Stimulated activated CD8-positive, alpha-beta memory T cell treated with anti-CD3 and anti-CD28 coated beads, Interleukin-12 subunit alpha, Interleukin-12 subunit beta, amount 100 ng/mL, for 1 hour (primary cell): Measurements from ENCODE around the gene C16orf89.
"Not testable (repeated sequence)": the region's sequence is repeated elsewhere in the genome, so short reads cannot be mapped to it uniquely, and the experiment has no call there.

ENCODE experiments used
- DNase-seq: peaks from one replicate; pipeline ENCODE4 v3.0.0-alpha.2; 2020; ENCODE audit warnings: low read depth

Gene C16orf89, protein sequence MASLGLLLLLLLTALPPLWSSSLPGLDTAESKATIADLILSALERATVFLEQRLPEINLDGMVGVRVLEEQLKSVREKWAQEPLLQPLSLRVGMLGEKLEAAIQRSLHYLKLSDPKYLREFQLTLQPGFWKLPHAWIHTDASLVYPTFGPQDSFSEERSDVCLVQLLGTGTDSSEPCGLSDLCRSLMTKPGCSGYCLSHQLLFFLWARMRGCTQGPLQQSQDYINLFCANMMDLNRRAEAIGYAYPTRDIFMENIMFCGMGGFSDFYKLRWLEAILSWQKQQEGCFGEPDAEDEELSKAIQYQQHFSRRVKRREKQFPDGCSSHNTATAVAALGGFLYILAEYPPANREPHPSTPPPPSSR

DNA sequence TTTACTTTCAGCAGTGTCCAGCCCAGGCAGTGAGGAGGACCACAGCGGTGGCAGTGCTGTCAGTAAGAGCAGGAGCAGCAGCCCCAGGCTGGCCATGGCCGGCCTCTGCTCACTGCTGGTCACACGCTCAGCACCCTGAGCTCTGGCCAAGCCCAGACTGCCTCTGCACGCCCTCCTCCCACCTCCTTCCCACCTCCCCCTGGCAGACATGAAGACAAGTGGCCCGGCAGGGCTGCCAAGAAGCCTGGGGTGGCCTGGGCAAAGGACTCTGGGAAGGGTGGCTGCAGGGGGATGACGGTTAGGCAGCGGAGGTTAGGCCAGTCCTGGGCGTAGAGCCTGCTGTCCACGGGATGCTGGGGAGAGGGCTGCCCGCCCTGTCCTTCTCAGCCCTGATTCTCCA is at the start of gene C16orf89:
Gene C16orf89, minus strand, starts transcription at position 144 of the 400 bp plus-strand sequence. Its CDS starts 48 bp downstream, at position 96.
- no peak for DNase-seq

DNA sequence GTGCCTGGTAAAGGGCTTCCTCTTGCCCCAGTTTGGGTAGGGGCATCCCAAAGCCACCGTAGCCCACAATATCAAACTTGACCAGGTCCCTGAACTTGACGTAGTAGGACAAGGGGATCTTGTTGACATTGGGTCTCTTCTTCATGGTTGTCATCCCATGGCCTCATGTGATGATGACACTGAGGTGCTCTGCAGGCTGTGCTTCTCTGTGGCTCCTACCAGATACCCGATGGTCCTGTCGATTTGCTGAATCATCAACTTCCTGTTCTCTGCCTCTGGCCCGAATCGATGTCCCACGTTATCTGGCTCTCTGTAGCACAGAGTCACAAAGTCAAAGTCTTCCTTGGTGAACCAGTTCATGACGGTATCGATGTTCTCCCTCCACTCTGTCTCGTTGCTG is 45.2 kb upstream of the C16orf89 start:
- DNase-seq: not testable (repeated sequence)

DNA sequence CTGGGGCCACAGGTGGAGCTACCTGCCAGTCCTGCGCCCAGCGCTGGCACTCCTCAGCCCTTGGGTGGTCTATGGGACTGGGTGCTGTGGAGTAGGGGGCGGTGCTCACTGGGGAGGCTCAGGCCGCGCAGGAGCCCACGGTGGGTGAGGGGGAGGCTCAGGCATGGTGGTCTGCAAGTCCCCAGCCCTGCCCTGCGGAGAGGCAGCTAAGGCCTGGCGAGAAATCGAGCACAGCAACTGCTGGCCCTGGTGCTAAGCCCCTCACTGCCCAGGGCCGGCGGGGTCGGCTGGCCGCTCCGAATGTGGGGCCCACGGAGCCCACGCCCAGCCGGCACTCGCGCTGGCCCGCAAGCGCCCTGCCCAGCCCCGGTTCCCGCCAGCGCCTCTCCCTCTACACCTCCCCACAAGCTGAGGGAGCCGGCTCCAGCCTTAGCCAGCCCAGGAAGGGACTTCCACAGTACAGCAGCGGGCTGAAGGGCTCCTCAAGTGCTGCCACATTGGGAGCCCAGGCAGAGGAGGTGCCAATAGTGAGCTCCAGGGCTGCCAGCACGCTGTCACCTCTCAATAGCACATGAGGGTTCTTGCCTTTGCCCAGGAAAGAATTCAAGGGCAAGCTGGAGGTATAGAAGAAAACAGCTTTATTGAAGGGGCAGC is 42.9 kb upstream of the C16orf89 start:
- no peak for DNase-seq

DNA sequence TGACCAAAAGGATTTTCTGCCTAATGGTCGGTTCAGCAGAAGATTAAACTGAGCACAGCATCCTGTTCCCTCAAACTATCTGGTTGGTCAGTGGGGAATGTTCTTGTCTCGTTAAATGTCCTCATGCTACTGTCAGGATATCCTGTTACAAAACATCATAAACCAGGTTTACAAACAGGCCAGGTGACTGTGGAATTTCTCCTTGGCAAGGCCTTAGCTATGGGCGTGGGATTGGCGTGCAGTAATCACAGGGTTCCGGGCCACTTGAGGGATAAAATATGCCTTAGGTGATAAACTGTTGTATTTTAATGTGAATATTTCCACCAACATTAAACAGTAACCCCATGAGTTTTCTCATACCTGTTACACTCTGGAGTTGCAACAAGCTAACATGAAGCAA is 39.3 kb upstream of the C16orf89 start:
- not testable (repeated sequence) for DNase-seq

DNA sequence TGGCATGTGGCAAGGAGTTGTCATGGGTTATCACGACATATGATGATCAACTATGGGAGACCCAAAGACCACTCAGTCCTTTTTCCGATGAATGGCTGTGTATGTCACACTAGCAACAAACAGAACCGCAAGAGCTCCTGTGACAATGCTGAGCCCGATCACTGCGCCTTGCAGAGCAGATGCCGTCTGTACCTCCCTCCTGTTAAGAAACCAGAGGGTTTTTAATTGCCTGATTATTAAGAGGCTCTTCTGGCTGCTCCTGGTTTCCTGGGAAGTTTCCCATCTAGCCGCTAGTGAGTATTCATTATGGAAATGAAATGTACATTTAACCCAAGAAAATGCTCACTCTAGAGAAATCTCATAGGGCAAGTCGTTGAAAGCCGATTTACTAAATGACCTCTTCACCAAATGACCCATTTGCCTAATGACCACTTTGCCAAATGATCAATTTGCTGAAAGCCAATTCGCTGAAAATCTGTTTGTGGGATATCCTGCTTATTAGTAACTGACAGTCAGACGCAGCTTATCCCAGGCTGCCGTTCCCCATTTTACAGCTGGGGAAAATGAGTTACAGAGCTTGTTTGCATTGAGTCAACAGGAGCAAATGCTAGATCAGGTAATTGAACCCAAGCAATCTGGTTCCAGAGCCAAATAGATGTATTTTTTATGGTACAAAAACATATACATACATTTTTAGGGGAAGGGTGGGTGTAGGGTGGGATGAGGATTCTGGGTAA is 37.7 kb upstream of the C16orf89 start:
- DNase-seq: not testable (repeated sequence)

DNA sequence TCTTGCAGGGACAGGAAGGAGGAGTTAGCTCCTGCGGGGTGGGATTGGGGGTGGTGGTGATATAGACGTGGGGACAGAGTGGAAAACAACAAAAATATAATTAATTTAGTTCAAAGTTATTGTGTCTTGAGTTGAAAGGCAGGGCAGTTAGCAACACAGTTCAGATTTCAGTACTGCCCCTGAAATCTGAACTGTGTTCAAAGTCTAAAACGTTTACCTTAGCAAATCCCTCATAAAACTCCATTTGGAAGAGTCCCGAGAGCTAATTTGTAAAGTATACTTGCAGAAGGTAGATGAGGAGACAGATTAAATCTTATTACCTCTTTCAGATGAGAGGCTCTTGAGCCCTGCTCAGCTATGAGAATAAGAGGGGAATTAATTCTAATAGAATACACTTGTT is 33.4 kb upstream of the C16orf89 start:
- DNase-seq: not testable (repeated sequence)

DNA sequence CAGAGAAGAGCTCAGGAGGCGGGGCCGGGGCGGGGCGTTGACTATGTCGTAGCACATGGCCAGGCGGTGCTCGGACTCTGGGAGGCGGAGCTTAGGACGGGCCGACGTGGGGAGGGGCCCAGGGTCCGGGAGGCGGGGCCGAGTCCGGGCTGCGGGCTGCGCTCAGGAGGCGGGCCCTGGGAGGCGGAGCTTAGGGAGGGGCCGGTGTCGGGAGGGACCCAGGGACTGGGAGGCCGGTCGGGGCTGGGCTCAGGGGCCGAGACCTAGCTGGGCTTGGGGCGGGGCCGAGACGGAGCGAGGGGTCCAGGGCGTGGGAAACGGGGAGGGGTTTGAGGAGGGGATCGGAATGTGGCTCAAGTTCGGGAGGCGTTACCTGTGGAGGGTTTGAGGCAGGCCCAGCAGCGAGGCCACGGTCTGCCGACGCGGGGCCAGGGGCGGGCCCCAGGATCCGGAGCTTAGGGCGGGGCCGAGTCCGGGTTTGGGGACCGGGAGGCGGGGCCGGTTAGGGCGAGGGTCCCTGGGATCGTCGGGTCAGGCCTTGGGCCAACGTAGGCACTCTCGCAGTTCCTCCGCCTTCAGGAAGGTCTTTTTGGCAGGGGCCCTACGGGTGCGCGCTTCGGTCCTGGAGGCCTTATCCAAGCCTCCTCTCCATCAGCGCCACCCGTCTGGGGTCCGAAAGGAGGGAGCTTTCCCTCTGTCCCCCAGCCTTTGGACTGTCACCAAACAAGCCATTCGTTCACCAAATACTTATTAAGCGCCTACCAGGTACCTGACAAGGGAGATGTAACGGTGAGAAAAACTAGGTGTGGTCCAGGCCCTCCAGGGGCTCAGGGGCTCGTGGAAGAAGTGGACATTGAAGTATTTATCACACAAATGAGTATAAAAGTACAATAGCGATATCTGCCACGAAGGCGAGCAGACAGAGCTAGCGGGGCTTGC is 32.7 kb upstream of the C16orf89 start:
- peak; percentile 91 for DNase-seq

DNA sequence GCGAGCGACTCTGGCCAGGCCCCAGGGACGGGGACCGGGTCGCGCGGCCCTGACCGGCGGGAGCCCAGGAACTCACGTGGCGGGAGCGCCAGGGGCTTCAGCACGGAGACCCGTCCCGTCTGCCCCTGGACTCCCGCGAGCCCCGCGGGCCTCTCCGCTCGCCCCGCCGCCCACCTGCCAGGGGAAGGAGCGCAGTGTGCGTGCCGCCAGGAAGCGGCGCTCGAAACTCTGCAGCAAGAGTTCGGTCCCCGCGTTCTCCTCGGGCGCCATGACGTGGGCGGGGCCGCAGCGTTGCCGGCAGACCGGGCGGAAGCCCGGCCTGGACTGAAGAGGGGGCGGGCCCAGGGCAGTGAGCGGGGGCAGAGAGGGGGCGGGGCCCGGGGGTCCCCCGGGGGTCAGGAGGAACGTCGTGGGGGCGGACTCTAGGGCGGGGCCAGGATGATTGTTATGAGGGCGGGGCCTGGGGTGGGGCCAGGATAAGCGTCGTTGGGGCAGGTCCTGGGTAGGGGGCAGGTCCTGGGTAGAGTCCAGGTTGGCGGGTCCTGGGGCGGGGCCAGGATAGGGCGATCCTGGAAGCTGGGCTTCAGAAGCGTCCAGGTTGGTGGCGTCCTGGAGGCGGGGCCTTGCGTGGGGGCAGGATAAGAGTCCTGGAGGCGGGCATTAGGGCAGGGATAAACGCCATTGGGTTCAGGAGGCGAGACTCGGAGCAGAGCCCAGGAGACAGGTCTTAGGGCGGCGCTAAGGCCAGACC is 31.9 kb upstream of the C16orf89 start, which contains the start of gene EEF2KMT:
Gene EEF2KMT, minus strand, starts transcription at position 326 of the 751 bp plus-strand sequence. Its CDS starts 56 bp downstream, at position 270.
- peak; percentile 84 for DNase-seq

DNA sequence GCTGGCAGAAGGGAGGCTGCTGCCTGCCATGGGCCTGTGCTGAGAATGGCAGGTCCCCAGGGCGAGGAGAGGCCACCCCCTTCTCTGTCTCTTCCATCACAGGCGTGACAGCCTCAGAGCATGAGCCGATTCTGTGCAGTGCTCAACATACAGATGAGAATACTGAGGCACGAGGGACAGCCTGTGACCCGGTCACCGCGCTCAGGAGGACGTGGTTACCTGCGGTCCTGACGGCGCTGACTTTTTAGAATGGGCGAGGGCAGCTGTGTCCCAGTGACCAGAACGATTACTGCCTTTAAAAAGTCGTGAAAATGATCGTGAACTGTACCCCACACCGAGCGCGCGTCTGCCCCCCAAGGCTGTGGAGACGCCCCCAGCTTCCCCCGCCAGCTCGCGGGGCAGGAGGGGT is 31.3 kb upstream of the C16orf89 start:
- DNase-seq: peak; percentile 12

DNA sequence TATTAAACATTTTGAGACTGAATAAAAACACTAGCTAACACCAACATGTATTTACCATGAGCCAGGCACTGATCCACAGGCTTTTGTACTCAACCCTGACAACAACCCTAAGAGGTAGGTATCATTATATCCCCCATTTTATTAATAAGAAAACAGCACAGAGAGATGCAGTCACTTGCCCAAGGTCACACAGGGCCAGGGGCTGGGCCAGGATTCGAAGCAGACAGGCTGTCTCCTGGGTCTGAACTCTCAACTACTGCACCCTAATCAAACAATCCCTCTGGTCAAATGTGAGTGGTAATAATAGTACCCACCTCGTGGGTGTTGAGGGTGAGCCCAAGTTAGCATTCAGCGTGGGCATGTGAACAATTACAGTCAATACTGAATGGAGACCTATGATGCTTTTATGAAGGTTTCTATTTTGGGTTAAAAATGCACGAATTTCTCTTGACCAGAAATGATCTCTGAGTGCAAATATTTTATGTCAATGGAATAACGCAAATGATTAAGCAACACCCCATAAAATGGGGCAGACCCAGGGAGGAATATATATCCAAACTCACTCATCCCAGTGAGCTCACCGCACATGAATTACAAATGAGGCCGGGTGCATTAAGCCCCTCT is 30.8 kb upstream of the C16orf89 start:
- not testable (repeated sequence) for DNase-seq

DNA sequence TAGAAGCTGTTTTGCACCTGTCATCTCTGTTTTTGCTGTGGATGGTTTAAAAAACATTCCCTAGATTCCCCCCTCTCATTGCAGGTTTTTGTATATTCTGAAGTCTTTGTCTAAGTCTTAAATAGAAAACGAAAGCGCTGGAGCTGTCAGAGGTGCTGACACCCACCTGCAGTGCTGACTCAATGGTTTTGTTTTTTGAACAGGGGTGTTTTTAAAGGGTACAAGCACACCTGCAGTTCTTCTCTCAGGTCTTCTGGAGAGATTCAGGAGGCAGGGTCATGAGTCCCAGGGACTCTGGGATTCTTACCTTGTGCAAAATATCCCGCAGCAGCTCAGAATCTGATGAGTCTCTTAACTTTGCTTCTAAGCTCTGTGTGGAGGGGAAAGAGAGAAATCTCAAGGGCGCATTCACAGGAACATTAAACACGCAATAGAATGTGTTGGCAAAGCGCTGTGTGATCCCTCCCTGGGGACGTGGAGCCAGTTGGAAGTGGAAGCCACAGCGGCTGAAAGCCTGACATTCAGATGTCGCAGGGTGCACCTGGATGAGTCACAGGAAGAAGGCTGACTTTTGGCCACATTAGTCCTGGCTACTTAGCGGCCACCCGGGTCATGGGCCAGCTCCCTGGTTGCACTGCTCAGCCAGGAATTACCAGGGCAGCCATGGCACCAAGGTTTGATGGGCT is 29.5 kb upstream of the C16orf89 start:
- not testable (repeated sequence) for DNase-seq

DNA sequence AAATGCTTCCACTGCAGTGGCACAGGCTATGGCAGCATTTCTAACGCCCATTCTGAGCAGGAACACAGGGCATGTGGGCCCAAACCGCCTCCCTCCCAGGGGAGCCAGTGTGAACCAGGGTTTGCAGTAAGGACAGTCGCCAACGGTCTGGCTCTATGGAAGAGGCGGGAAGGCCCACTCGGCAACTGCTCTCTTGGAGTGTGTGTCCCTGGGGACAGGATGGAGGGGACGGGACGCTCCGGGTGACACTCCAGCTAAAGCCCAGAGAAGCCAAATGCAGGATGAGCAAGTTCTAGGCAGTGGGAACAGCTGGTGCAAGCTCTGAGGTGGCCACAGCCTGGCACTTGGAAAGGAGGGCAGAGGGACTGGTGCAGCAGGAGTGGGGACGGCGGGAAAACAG is 28.0 kb upstream of the C16orf89 start:
- not testable (repeated sequence) for DNase-seq

DNA sequence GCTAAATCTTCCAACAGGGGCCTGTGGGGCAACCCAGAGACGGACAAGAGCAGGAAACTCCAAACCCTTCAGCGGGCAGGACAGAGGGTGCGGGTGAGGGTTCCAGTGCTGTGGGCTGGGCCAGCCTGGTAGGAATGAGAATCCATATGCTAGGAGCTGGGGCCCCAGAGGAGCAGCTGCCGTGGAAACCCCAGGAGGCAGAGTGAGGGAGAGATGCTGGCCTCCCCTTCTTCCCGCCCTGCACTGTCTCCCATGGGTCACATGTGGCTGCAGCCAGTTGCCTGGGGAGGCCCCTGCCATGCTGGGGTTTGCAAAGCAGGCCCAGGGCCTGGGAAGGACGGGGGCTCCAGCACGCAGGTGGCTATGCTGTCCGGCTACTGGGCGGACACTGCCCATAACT is 27.3 kb upstream of the C16orf89 start:
- DNase-seq: not testable (repeated sequence)

DNA sequence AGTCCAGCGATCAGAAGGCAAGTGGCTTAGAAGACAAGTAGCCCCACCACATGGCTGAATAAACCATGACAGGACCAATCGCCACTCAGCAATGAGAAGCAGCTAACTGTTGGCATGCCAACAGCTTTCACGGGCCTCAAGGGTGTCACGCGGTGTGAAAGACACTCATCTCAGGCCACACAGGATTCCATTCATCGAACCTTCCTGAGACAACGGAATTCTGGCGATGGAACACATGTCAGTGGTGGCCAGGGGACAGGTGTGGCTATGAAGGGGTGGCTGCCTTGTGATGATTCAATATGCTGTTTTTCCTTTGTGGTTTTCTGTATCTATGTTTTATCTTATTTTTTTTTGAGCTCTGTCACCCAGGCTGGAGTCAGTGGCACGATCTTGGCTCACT is 24.8 kb upstream of the C16orf89 start:
- not testable (repeated sequence) for DNase-seq

DNA sequence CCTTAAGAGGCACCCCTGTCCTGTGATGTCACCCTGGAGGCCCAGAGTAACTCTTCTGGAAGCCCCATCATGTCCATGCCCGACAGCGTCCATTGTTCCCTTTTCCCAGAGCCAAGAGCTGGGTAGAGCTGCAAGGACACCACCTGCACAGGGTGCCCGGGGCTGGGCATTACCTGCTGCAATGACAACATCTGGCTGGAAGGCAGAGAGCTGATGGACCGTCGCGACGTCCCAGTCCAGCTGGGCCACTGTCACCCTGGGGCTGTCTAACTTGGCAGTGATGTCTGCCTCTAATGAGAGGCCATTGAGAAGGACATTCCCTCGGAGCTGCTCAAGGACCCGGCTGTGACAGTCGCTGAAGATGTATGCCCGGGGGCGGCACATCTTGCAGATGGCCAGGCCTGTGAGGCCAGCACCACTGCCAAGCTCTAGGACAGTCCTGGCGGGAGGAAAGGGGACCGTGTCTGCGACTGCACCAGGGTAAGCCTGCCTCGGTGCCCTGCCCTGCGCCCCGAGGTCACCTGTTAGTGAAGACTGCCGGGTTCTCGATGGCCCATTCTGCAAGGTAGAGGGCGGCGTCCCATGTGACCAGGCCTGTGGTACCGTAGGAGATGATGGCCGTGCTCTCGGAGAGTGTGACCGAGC is 24.3 kb upstream of the C16orf89 start:
- DNase-seq: not testable (repeated sequence)

DNA sequence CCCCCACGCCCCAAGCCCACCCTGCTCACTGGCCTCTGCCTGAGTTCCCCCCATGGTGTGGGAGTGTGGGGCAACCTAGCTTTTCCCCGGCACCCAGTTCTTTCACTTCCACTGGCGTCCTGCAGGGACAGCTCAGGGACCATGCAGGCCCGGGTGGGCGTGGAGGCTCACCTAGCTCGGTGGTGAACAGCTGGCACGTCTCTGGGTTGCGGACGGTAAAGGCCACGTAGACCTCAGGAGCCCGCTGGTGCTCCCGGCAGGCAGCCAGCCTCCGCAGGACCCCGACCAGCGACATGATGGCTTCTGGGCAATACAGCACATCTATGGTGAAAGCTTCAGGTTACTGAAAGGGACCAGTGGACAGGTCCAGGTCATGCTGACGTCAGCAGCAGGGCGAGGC is 23.2 kb upstream of the C16orf89 start:
- DNase-seq: not testable (repeated sequence)

DNA sequence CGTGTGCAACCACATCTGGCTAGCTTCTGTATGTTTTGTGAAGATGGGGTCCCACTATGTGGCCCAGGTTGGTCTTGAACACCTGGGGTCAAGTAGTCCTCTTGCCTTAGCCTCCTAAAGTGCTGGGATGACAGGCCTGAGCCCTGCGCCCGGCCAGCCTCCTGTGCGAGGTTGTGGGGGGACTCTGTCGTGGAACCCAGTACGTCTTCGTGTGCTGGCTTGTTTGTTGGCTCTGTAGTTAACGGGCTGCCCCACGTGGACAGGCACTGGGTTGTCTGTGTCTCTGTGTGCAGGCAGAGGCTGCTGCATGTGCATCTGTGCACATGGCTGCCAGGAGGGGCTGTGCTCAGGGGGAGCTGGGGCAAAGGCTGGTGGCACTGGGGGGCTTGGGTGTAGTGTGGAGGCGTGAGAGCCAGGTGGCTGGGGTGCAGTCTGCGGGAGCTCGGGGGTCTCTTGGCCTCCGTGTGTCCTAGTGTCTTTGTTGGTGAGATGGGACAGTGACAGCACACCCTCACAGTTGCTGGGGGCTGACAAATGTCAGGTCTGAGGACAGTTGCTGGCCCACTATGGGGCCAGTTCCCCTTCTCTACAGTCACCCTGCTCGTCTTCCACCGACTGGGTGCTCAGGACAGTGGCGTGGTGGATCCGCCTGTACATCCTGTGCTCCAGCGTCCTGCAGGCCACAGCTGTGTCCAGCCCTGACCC is 22.5 kb upstream of the C16orf89 start:
- not testable (repeated sequence) for DNase-seq

DNA sequence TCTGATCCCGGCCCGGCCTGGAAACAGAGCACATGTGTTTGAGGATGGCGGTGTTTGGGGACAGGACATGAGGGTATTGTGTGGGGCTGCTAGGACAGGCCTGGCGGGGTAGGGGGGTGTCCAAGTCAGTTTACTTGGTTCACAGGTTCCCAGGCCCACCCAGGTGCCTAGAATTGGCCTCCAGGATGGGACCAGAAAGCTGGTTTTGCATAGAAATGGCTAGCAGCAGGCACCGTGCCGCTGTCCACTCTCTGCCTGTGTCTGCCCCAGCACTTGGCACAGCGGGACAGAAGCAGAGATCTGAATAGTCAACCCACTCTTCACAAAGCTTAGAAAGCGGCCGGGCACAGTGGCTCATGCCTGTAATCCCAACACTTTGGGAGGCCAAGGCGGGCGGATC is 20.0 kb upstream of the C16orf89 start:
- not testable (repeated sequence) for DNase-seq
